ENCODE measurements around the gene APBB2. TPM values are rescaled to one million over a fixed set of nuclear protein-coding genes. Genes with fewer than 3 reads are reported as not detected.

APBB2 gene
- total RNA-seq, 1 donor: 3.7 TPM

DNA sequence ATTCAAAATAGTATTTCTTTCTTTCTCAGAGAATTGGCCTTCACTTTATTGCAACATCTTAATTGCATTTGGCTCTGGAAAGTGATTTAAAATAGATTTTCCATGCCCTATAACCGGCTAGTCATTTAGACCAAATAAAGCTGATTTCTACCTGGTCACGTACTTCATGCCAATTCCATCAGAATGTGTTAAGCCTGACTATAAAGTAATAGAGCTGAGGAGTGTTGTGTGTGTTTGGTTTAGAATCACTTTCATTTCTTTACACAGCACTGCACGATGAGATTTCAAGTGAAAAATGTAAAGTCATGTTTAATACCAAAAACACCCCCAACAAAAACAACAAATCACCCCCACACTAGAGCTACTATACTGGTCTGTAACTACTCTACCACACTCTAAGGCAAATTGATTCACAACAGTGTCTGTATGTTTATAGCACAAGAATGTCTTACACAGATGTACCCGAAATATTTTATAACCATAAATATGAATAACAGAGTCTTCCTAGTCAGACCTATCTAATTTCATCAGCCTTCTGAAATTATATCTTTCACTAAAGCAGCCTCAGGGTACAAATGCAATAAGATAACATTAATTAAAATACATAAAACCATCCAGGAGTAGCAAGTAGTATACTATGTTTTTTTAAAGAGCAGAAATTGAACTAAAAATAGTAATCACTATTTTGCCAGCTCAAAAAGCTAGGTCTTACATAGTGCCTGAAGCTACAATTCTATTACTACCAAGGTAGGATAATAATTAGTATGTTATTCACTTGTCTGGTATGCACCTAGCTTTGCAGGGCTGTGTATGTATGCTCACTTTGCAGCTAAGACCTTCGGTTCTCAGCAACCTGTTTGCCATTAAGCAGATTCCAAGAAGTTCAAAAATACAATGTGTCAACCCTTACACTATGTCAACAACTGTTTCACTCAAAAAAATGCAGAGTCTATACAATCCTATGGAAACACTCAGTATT lies 28.4 kb downstream of the APBB2 start:
- Histone ChIP-seq H3K9me3 (ENCODE audit: low read depth, low read length) (no peaks in the 10 kb centered on the region), H3K4me1 (ENCODE audit: insufficient read depth, low read length) (no peaks in the 10 kb centered on the region), H3K4me3 (ENCODE audit: low read length) (no peak overlapping the region), H3K27me3 (ENCODE audit: insufficient read depth, low read length) (no peaks in the 10 kb centered on the region)

GRCh38 chr4:41184009-41184408 lies 30.3 kb downstream of the APBB2 start:
- Histone ChIP-seq H3K4me3 (ENCODE audit: low read length) (no peak overlapping the region), H3K9me3 (ENCODE audit: low read depth, low read length) (no peaks in the 10 kb centered on the region), H3K27me3 (ENCODE audit: insufficient read depth, low read length) (no peaks in the 10 kb centered on the region)

GRCh38 chr4:41183021-41183553 lies 31.3 kb downstream of the APBB2 start:
- no peak overlapping the region for H3K4me3 ChIP-seq (ENCODE audit: low read length)
- H3K27me3 ChIP-seq (ENCODE audit: insufficient read depth, low read length): no peaks in the 10 kb centered on the region
- H3K4me1 ChIP-seq (ENCODE audit: insufficient read depth, low read length): no peaks in the 10 kb centered on the region
- H3K9me3 ChIP-seq (ENCODE audit: low read depth, low read length): no peaks in the 10 kb centered on the region

More at GRCh38 chr4:41184009-41184408, 30.3 kb downstream of the APBB2 start:
- H3K4me1 ChIP-seq (ENCODE audit: insufficient read depth, low read length): no peaks in the 10 kb centered on the region

GRCh38 chr4:41181037-41181436 lies 33.3 kb downstream of the APBB2 start:
- H3K4me3 ChIP-seq (ENCODE audit: low read length): no peak overlapping the region
- H3K4me1 ChIP-seq (ENCODE audit: insufficient read depth, low read length): no peaks in the 10 kb centered on the region
- H3K9me3 ChIP-seq (ENCODE audit: low read depth, low read length): no peaks in the 10 kb centered on the region
- H3K27me3 ChIP-seq (ENCODE audit: insufficient read depth, low read length): no peaks in the 10 kb centered on the region

DNA sequence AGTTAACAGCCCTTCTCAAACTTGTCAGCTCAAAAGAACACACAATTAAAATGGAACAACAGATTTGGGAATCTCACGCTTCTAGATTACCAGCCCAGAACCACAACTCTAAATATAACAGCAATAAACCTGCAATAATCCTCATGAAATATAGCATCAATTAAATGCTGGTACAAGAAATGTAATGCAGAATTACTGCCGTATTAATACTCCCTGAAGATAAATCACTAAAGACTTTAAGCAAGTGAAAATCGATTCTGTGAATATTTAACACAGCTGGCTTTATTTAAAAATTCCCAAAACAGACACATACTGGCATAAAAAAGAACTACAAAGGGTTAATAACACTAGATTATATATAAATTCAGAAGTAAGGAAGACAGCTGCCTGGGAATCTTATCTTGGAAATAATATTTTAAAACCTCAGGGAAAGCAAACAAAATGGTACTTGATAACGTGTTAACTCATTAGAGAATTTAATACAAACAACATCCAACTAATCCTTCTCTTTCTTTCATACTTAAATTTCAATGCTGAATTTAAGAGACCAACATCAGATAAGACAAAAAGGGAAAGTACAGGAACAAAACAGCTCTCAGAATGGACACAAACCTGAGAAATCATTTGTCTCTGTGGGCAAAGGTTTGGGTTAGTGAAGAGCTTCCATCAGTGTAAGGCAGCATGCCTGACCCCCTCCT lies 34.7 kb downstream of the APBB2 start:
- Histone ChIP-seq H3K4me3 (ENCODE audit: low read length) (no peak overlapping the region), H3K9me3 (ENCODE audit: low read depth, low read length) (no peaks in the 10 kb centered on the region), H3K27me3 (ENCODE audit: insufficient read depth, low read length) (no peaks in the 10 kb centered on the region)

DNA sequence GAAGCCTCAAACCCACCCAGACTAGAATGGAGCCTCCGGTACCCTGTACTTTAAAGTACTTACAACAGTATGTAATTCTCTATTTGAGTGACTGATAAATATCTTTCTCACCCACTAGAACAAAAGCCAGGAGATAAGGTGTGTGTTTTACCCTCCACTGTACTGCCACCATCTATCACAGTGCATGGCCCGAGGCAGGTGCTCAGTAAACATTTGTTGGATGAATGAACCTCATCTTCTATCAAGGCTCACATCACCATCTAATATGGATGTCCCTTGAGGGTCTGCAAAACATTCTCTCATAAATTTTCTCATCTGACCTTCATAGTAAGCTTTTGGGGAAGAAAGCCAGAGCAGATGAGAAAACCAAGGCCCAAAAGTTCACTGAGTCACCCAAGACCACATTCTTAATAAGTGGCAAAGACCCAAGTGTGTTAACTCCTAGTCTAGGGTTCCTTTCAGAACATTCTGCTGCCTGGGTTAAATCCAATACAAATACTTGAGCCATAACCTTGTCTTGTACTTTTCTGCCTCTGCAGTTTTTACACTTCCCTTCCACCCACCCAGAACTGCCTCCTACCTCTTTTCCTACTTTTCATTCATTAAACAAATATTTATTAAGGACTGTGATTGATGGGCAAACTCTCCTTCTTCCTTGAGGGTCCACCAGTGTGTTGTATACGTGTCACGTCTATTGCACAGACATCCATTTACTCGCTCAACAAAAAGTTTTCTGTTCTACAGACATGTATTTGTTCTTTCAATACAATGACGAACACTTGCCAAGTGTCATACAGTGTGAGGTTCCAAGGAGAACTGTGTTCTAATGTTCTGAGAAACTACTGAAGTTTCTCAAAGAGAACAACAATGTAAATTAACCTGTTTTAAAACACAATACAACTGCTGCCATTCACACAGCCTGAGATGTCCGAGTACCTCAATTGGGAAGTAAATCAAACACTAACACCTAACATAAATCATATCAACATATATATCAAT lies 35.7 kb downstream of the APBB2 start:
- Histone ChIP-seq H3K27me3 (ENCODE audit: insufficient read depth, low read length) (no peaks in the 10 kb centered on the region), H3K4me1 (ENCODE audit: insufficient read depth, low read length) (no peaks in the 10 kb centered on the region), H3K4me3 (ENCODE audit: low read length) (no peak overlapping the region), H3K9me3 (ENCODE audit: low read depth, low read length) (no peaks in the 10 kb centered on the region)

More for the DNA sequence above, 34.7 kb downstream of the APBB2 start:
- no peaks in the 10 kb centered on the region for H3K4me1 ChIP-seq (ENCODE audit: insufficient read depth, low read length)

- Histone ChIP-seq H3K27me3 (ENCODE audit: insufficient read depth, low read length) (no peaks in the 10 kb centered on the region), H3K4me3 (ENCODE audit: low read length) (no peak overlapping the region), H3K9me3 (ENCODE audit: low read depth, low read length) (no peaks in the 10 kb centered on the region), H3K4me1 (ENCODE audit: insufficient read depth, low read length) (no peaks in the 10 kb centered on the region)
These were observed 37.3 kb downstream of the APBB2 start for GRCh38 chr4:41177016-41177415.

GRCh38 chr4:41176340-41176739 lies 38.0 kb downstream of the APBB2 start:
- Histone ChIP-seq H3K9me3 (ENCODE audit: low read depth, low read length) (no peaks in the 10 kb centered on the region), H3K4me3 (ENCODE audit: low read length) (no peak overlapping the region), H3K27me3 (ENCODE audit: insufficient read depth, low read length) (no peaks in the 10 kb centered on the region), H3K4me1 (ENCODE audit: insufficient read depth, low read length) (no peaks in the 10 kb centered on the region)

DNA sequence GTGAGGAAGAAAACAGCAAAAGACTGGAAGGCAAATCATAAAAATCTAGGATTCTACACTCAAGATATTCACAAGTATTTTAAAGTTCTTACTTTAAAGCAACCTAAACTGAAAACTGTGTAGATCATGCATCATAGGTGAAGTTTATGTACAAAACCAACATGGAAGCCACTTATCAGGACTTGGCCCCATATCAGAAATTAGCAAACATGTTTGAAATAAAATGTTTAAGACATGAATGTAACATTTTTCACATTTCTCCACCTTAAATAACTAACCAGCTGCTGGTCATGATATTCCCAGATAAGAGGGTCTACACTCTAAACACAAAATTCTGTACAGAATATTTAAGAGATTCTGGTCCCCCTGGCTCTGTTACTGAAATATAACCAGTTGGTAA lies 38.5 kb downstream of the APBB2 start:
- Histone ChIP-seq H3K4me1 (ENCODE audit: insufficient read depth, low read length) (no peaks in the 10 kb centered on the region), H3K4me3 (ENCODE audit: low read length) (no peak overlapping the region), H3K27me3 (ENCODE audit: insufficient read depth, low read length) (no peaks in the 10 kb centered on the region), H3K9me3 (ENCODE audit: low read depth, low read length) (no peaks in the 10 kb centered on the region)

DNA sequence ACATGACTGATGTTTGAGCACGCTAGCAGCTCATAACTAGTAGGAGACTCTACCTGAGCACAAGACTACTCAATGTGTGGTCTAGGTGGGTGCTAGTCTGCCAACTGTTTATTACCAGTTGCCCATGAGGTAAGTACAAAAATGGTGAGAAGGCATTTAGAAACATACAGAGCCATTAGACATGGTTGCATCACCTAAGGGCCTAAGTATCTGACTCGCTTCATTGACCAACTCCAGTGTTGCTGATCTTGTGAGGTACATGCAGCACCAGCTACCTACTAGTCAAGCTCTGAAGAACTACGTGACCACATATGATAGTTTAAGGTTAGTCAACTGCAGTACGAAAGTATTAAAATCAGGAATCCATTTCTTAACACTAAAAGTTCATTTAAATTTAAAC lies 39.9 kb downstream of the APBB2 start:
- no peaks in the 10 kb centered on the region for H3K27me3 ChIP-seq (ENCODE audit: insufficient read depth, low read length)
- no peaks in the 10 kb centered on the region for H3K9me3 ChIP-seq (ENCODE audit: low read depth, low read length)
- no peaks in the 10 kb centered on the region for H3K4me1 ChIP-seq (ENCODE audit: insufficient read depth, low read length)
- H3K4me3 ChIP-seq (ENCODE audit: low read length): no peak overlapping the region

- Histone ChIP-seq H3K9me3 (ENCODE audit: low read depth, low read length) (no peaks in the 10 kb centered on the region), H3K4me1 (ENCODE audit: insufficient read depth, low read length) (no peaks in the 10 kb centered on the region), H3K27me3 (ENCODE audit: insufficient read depth, low read length) (no peaks in the 10 kb centered on the region), H3K4me3 (ENCODE audit: low read length) (no peak overlapping the region)
These were observed 41.6 kb downstream of the APBB2 start for GRCh38 chr4:41172786-41173185.

DNA sequence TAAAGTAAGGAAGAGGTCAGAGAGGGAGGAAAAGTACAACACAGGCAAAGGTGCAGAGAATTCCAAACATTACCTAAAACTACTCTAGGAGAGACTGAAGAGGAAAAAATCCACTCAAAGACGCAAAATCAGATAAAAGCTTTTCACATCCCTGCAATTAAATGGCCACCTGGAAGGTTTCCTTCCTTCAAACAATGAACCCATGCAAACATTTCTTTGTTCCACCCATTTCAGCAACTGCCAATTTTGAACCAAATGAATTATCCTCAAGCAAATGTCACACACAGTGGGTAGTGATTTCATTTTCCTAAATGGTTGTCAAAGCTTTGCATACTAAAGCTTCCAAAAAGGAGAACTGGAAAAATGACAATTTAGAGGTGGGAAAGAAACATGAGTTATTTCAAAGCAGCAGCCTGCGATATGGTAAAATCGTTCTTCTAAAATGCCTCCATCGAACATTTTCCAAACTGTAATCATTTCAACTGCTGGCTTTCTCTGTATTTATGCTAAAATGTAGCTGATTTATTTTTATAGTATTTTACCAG lies 45.0 kb downstream of the APBB2 start:
- Histone ChIP-seq H3K4me1 (ENCODE audit: insufficient read depth, low read length) (no peaks in the 10 kb centered on the region), H3K4me3 (ENCODE audit: low read length) (no peak overlapping the region), H3K9me3 (ENCODE audit: low read depth, low read length) (no peaks in the 10 kb centered on the region), H3K27me3 (ENCODE audit: insufficient read depth, low read length) (no peaks in the 10 kb centered on the region)

GRCh38 chr4:41167191-41167590 lies 47.2 kb downstream of the APBB2 start:
- Histone ChIP-seq H3K4me3 (ENCODE audit: low read length) (no peak overlapping the region), H3K9me3 (ENCODE audit: low read depth, low read length) (no peaks in the 10 kb centered on the region), H3K27me3 (ENCODE audit: insufficient read depth, low read length) (no peaks in the 10 kb centered on the region), H3K4me1 (ENCODE audit: insufficient read depth, low read length) (no peaks in the 10 kb centered on the region)

GRCh38 chr4:41164405-41164804 lies 49.9 kb downstream of the APBB2 start:
- no peaks in the 10 kb centered on the region for H3K27me3 ChIP-seq (ENCODE audit: insufficient read depth, low read length)
- no peak overlapping the region for H3K4me3 ChIP-seq (ENCODE audit: low read length)
- no peaks in the 10 kb centered on the region for H3K4me1 ChIP-seq (ENCODE audit: insufficient read depth, low read length)
- no peaks in the 10 kb centered on the region for H3K9me3 ChIP-seq (ENCODE audit: low read depth, low read length)

Data from mononuclear cell (primary cell).